DND-41 (cell line): ENCODE data around the gene GRK2.

Experiments
- CTCF ChIP-seq: IDR thresholded peaks from 2 replicates; pipeline ENCODE4 v1.5.1; 2012; ENCODE audit warnings: borderline replicate concordance, low read length, moderate library complexity, mild to moderate bottlenecking; ENCODE audit not compliant: poor library complexity, severe bottlenecking; ENCODE audit errors: extremely low read depth
- EZH2 ChIP-seq: IDR thresholded peaks from 3 replicates; pipeline ENCODE4 v1.6.1; 2012; ENCODE audit warnings: borderline replicate concordance, low read depth, mild to moderate bottlenecking, moderate library complexity, low read length, inconsistent platforms; ENCODE audit not compliant: severe bottlenecking

GRCh38 chr11:67313125-67313890 is 47.0 kb downstream of the GRK2 start:
- TF ChIP-seq CTCF (no peak), EZH2 (no peak)
